Fibroblast of lung (primary cell): ENCODE data around the gene HERC3.

Source experiments
- EZH2 ChIP-seq: IDR thresholded peaks from 2 replicates; pipeline ENCODE4 v1.5.1; 2012; ENCODE audit warnings: low read length, control low read depth, mild to moderate bottlenecking; ENCODE audit errors: missing control alignments
- TF ChIP-seq, protein P1 (sequence below), 2 donors: IDR thresholded peaks in 1 of 2; conservative IDR thresholded peaks in 1 of 2; 1 replicate in 1 of 2; 2 replicates in 1 of 2; pipeline ENCODE4 v1.5.1; 2011 to 2012; ENCODE audit warnings: low read length in 2 of 2, control low read depth in 1 of 2, inconsistent platforms in 1 of 2, low read depth in 1 of 2, mild to moderate bottlenecking in 1 of 2

DNA sequence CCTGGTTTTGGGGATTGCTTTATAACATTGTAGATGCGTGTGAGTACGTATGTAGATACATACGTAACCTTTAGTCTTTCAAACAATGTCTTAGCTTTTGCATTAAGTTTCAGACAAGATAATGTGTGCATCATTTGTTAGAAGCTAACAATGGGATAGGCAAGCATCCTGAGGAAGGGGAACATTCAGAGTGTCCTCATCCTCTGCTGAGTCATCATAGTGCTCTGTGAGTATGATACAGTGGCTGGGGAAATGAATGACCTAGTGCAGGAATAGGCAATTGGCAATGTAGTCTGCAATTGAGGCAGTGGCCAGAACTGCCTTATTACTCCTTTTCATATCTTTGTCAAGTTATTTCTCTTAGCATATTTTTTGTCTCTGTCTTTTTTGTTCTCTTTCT is 98.1 kb downstream of the HERC3 start:
- TF ChIP-seq, protein P1, sequence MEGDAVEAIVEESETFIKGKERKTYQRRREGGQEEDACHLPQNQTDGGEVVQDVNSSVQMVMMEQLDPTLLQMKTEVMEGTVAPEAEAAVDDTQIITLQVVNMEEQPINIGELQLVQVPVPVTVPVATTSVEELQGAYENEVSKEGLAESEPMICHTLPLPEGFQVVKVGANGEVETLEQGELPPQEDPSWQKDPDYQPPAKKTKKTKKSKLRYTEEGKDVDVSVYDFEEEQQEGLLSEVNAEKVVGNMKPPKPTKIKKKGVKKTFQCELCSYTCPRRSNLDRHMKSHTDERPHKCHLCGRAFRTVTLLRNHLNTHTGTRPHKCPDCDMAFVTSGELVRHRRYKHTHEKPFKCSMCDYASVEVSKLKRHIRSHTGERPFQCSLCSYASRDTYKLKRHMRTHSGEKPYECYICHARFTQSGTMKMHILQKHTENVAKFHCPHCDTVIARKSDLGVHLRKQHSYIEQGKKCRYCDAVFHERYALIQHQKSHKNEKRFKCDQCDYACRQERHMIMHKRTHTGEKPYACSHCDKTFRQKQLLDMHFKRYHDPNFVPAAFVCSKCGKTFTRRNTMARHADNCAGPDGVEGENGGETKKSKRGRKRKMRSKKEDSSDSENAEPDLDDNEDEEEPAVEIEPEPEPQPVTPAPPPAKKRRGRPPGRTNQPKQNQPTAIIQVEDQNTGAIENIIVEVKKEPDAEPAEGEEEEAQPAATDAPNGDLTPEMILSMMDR (conservative IDR thresholded peaks at IDR 0.05 in 1 of 2, IDR thresholded peaks at IDR 0.05 in 1 of 2; ENCODE audit: low read depth in 1 of 2, low read length in 2 of 2) = no peak
- no peak for TF ChIP-seq EZH2
